Mesenchymal stem cell (in vitro differentiated cells and primary cell): ENCODE measurements around the gene MEIOB.

ENCODE experiments used
- DNase-seq: peaks from one replicate; pipeline ENCODE4 v3.0.0-alpha.2; 2013
- H2AFZ ChIP-seq: one replicate; pipeline ENCODE4 v1.6.1; 2013; ENCODE audit warnings: low read depth, mild to moderate bottlenecking, control low read depth, inconsistent platforms, low read length, moderate library complexity
- H2AK5ac ChIP-seq: 2 replicates; pipeline ENCODE4 v1.6.1; 2013; ENCODE audit warnings: low read length, moderate library complexity, mild to moderate bottlenecking, inconsistent platforms; ENCODE audit not compliant: severe bottlenecking
- H2BK120ac ChIP-seq: one replicate; pipeline ENCODE4 v1.6.1; 2013; ENCODE audit warnings: low read depth, mild to moderate bottlenecking, inconsistent platforms, low read length, moderate library complexity
- H2BK12ac ChIP-seq, 2 experiments: one replicate each; pipeline ENCODE4 v1.6.1; 2013; ENCODE audit warnings: inconsistent platforms in 2 of 2, low read length in 2 of 2, mild to moderate bottlenecking in 2 of 2, moderate library complexity in 2 of 2, control low read depth in 1 of 2
- H2BK15ac ChIP-seq: one replicate; pipeline ENCODE4 v1.6.1; 2013; ENCODE audit warnings: mild to moderate bottlenecking, low read depth, inconsistent platforms; ENCODE audit not compliant: poor library complexity, severe bottlenecking
- H2BK5ac ChIP-seq: 2 replicates; pipeline ENCODE4 v1.6.1; 2013; ENCODE audit warnings: low read depth, mild to moderate bottlenecking, low read length, control low read depth, inconsistent platforms; ENCODE audit not compliant: poor library complexity, severe bottlenecking
- H3K14ac ChIP-seq, 2 experiments: one replicate each; pipeline ENCODE4 v1.6.1; 2013; ENCODE audit warnings: inconsistent platforms in 2 of 2, low read length in 2 of 2, control low read depth in 1 of 2, mild to moderate bottlenecking in 1 of 2, moderate library complexity in 1 of 2
- H3K18ac ChIP-seq, 2 experiments: one replicate each; pipeline ENCODE4 v1.6.1; 2013; ENCODE audit warnings: inconsistent platforms in 2 of 2, low read length in 2 of 2, control low read depth in 1 of 2, low read depth in 1 of 2, mild to moderate bottlenecking in 1 of 2
- H3K23ac ChIP-seq, 2 experiments: one replicate each; pipeline ENCODE4 v1.6.1; 2013; ENCODE audit warnings: inconsistent platforms in 2 of 2, low read length in 2 of 2, mild to moderate bottlenecking in 2 of 2, moderate library complexity in 2 of 2, control low read depth in 1 of 2
- H3K27ac ChIP-seq: 2 replicates; pipeline ENCODE4 v1.5.1; 2013; ENCODE audit warnings: mild to moderate bottlenecking, moderate library complexity, low read length, control low read depth, inconsistent platforms; ENCODE audit not compliant: poor library complexity, severe bottlenecking
- H3K27me3 ChIP-seq, 2 experiments: 2 replicates each; pipeline versions ENCODE4 v1.6.1 to v1.7.0; 2013; ENCODE audit warnings: low read length in 2 of 2, mild to moderate bottlenecking in 2 of 2, moderate library complexity in 2 of 2, control low read depth in 1 of 2, inconsistent platforms in 1 of 2; ENCODE audit not compliant: control insufficient read depth in 1 of 2, insufficient read depth in 1 of 2
- H3K36me3 ChIP-seq, 2 experiments: 2 replicates each; pipeline versions ENCODE4 v1.6.1 to v1.7.0; 2013; ENCODE audit warnings: low read length in 2 of 2, control low read depth in 1 of 2, inconsistent platforms in 1 of 2, low read depth in 1 of 2, mild to moderate bottlenecking in 1 of 2; ENCODE audit not compliant: insufficient read depth in 2 of 2, control insufficient read depth in 1 of 2
- H3K4ac ChIP-seq, 2 experiments: one replicate each; pipeline ENCODE4 v1.6.1; 2013; ENCODE audit warnings: inconsistent platforms in 2 of 2, low read length in 2 of 2, mild to moderate bottlenecking in 2 of 2, moderate library complexity in 2 of 2, control low read depth in 1 of 2, low read depth in 1 of 2
- H3K4me1 ChIP-seq: 2 replicates; pipeline ENCODE4 v1.6.1; 2013; ENCODE audit warnings: low read depth, low read length, control low read depth; ENCODE audit not compliant: control insufficient read depth, insufficient read depth
- H3K4me2 ChIP-seq: 2 replicates; pipeline ENCODE4 v1.6.1; 2013; ENCODE audit warnings: low read length, mild to moderate bottlenecking, inconsistent platforms; ENCODE audit not compliant: poor library complexity, severe bottlenecking
- H3K4me3 ChIP-seq, 2 experiments: 2 replicates each; pipeline versions ENCODE4 v1.5.1 to v1.7.0; 2013; ENCODE audit warnings: low read length in 2 of 2, mild to moderate bottlenecking in 2 of 2, control low read depth in 1 of 2, low read depth in 1 of 2; ENCODE audit not compliant: insufficient read depth in 1 of 2
- H3K79me1 ChIP-seq: replicated peaks from 2 replicates; pipeline ENCODE4 v1.6.1; 2013; ENCODE audit warnings: mild to moderate bottlenecking, control low read depth, low read length, inconsistent platforms; ENCODE audit not compliant: poor library complexity, severe bottlenecking
- H3K9ac ChIP-seq: 2 replicates; pipeline ENCODE4 v1.7.0; 2013; ENCODE audit warnings: mild to moderate bottlenecking, low read length, moderate library complexity
- H3K9me3 ChIP-seq: 2 replicates; pipeline ENCODE4 v1.7.0; 2013; ENCODE audit warnings: mild to moderate bottlenecking, low read length; ENCODE audit not compliant: control insufficient read depth
- H4K8ac ChIP-seq: one replicate; pipeline ENCODE4 v1.6.1; 2013; ENCODE audit warnings: inconsistent platforms, mild to moderate bottlenecking, low read length, moderate library complexity
- H4K91ac ChIP-seq: one replicate; pipeline ENCODE4 v1.6.1; 2013; ENCODE audit warnings: mild to moderate bottlenecking, low read length, inconsistent platforms
- WGBS: methylation state at CpG from one replicate; pipeline ENCODE4 v1.1.7; 2013; ENCODE audit warnings: mixed read lengths; 5-methylcytosine and 5-hydroxymethylcytosine counted together

MEIOB gene

GRCh38 chr16:1818204-1818872, 53.6 kb downstream of the MEIOB start:
- H3K27me3 ChIP-seq: no peaks in the 10 kb centered on the region
- no peak overlapping the region for H2BK120ac ChIP-seq
- H3K4me2 ChIP-seq: no peak overlapping the region
- H3K36me3 ChIP-seq: peaks cover 44 to 75% of the 10 kb centered on the region in 2 experiments
- H3K79me1 ChIP-seq: peaks cover 39% of the 10 kb centered on the region
- no peak overlapping the region for H2BK12ac ChIP-seq
- no peaks in the 10 kb centered on the region for H3K4me1 ChIP-seq
- H4K8ac ChIP-seq: no peak overlapping the region
- no peak overlapping the region for H3K27ac ChIP-seq
- WGBS: 96% methylated on average over 27 of the region's 27 CpGs
- H2BK15ac ChIP-seq: no peak overlapping the region
- DNase-seq: no peak
- H4K91ac ChIP-seq: no peak overlapping the region
- H2AFZ ChIP-seq: no peak overlapping the region
- H3K14ac ChIP-seq: no peak overlapping the region
- H3K23ac ChIP-seq: no peak overlapping the region
- H3K18ac ChIP-seq: no peak overlapping the region
- no peak overlapping the region for H2AK5ac ChIP-seq
- H3K9me3 ChIP-seq: no peaks in the 10 kb centered on the region
- H3K4ac ChIP-seq: no peak overlapping the region
- no peak overlapping the region for H2BK5ac ChIP-seq
- no peak overlapping the region for H3K9ac ChIP-seq
- no peak overlapping the region for H3K4me3 ChIP-seq

GRCh38 chr16:1817716-1818115, 54.2 kb downstream of the MEIOB start:
- no peaks in the 10 kb centered on the region for H3K27me3 ChIP-seq
- H3K14ac ChIP-seq: no peak overlapping the region
- no peak overlapping the region for H3K27ac ChIP-seq
- peaks cover 44 to 73% of the 10 kb centered on the region in 2 experiments for H3K36me3 ChIP-seq
- H2AK5ac ChIP-seq: no peak overlapping the region
- peaks cover 36% of the 10 kb centered on the region for H3K79me1 ChIP-seq
- no peak overlapping the region for H3K4me2 ChIP-seq
- no peak overlapping the region for H3K4ac ChIP-seq
- no peak overlapping the region for H2AFZ ChIP-seq
- no peak overlapping the region for H3K18ac ChIP-seq
- DNase-seq: no peak
- no peaks in the 10 kb centered on the region for H3K9me3 ChIP-seq
- no peak overlapping the region for H4K91ac ChIP-seq
- H4K8ac ChIP-seq: no peak overlapping the region
- H3K9ac ChIP-seq: no peak overlapping the region
- WGBS: 95% methylated on average over 17 of the region's 17 CpGs
- peaks cover 5% of the 10 kb centered on the region for H3K4me1 ChIP-seq
- H2BK120ac ChIP-seq: no peak overlapping the region
- H2BK5ac ChIP-seq: no peak overlapping the region
- no peak overlapping the region for H3K4me3 ChIP-seq
- no peak overlapping the region for H3K23ac ChIP-seq
- H2BK15ac ChIP-seq: no peak overlapping the region
- H2BK12ac ChIP-seq: no peak overlapping the region

- Histone ChIP-seq H3K27me3 (no peaks in the 10 kb centered on the region), H3K36me3 (peaks cover 40 to 68% of the 10 kb centered on the region in 2 experiments), H3K79me1 (peaks cover 31% of the 10 kb centered on the region), H2AFZ (no peak overlapping the region), H4K91ac (no peak overlapping the region), H2BK12ac (no peak overlapping the region), H3K4me1 (peaks cover 6% of the 10 kb centered on the region), H3K27ac (no peak overlapping the region), H3K4me3 (no peak overlapping the region), H3K9me3 (no peaks in the 10 kb centered on the region), H3K9ac (no peak overlapping the region), H3K18ac (no peak overlapping the region), H3K4ac (no peak overlapping the region), H3K14ac (no peak overlapping the region), H3K4me2 (no peak overlapping the region), H4K8ac (no peak overlapping the region), H2BK5ac (no peak overlapping the region), H2BK15ac (no peak overlapping the region), H2AK5ac (no peak overlapping the region), H2BK120ac (no peak overlapping the region), H3K23ac (no peak overlapping the region)
- WGBS: 95% methylated on average over 9 of the region's 9 CpGs
- no peak for DNase-seq
These were observed 54.7 kb downstream of the MEIOB start for GRCh38 chr16:1817276-1817589.

- peaks cover 6% of the 10 kb centered on the region for H3K4me1 ChIP-seq
- no peak overlapping the region for H2BK5ac ChIP-seq
- no peak overlapping the region for H2BK12ac ChIP-seq
- peaks cover 27% of the 10 kb centered on the region for H3K79me1 ChIP-seq
- H2BK120ac ChIP-seq: no peak overlapping the region
- H3K9me3 ChIP-seq: no peaks in the 10 kb centered on the region
- no peak overlapping the region for H4K91ac ChIP-seq
- no peak overlapping the region for H3K4ac ChIP-seq
- H3K27me3 ChIP-seq: no peaks in the 10 kb centered on the region
- no peak overlapping the region for H3K23ac ChIP-seq
- H3K27ac ChIP-seq: no peak overlapping the region
- no peak overlapping the region for H3K18ac ChIP-seq
- no peak overlapping the region for H3K4me3 ChIP-seq
- 96% methylated on average over 40 of the region's 40 CpGs for WGBS
- no peak overlapping the region for H2AFZ ChIP-seq
- H2BK15ac ChIP-seq: no peak overlapping the region
- no peak overlapping the region for H3K14ac ChIP-seq
- no peak overlapping the region for H4K8ac ChIP-seq
- no peak overlapping the region for H2AK5ac ChIP-seq
- no peak overlapping the region for H3K4me2 ChIP-seq
- no peak for DNase-seq
- peaks cover 36 to 62% of the 10 kb centered on the region in 2 experiments for H3K36me3 ChIP-seq
- H3K9ac ChIP-seq: no peak overlapping the region
These were observed 55.3 kb downstream of the MEIOB start for GRCh38 chr16:1816396-1817275.
